HCT116 (cell line): ENCODE measurements around the gene BEX5.
"Not testable (repeated sequence)": the region's sequence is repeated elsewhere in the genome, so short reads cannot be mapped to it uniquely, and the experiment has no call there.

Source experiments
- CTCF ChIP-seq, 3 experiments: fragments of 200-600 bp in 1 of 3; sonication (generic) in 1 of 3; IDR thresholded peaks in 2 of 3; conservative IDR thresholded peaks in 1 of 3; 2 replicates each; pipeline ENCODE4 v1.5.1; 2012 to 2017; ENCODE audit warnings: low read depth in 2 of 3, low read length in 2 of 3, antibody characterized with exemption in 1 of 3, borderline replicate concordance in 1 of 3, control low read depth in 1 of 3, mild to moderate bottlenecking in 1 of 3, mixed read lengths in 1 of 3, mixed run types in 1 of 3, moderate library complexity in 1 of 3; ENCODE audit not compliant: insufficient read depth in 1 of 3
- ELF1 ChIP-seq: IDR thresholded peaks from 2 replicates; pipeline ENCODE4 v1.6.1; 2012; ENCODE audit warnings: low read depth, borderline replicate concordance
- EZH2 ChIP-seq: fragments of 200-600 bp; sonication (generic); IDR thresholded peaks from 2 replicates; pipeline ENCODE4 v1.6.1; 2017; ENCODE audit warnings: antibody characterized with exemption, mixed run types
- POLR2A ChIP-seq: IDR thresholded peaks from 2 replicates; pipeline ENCODE4 v1.7.0; 2011; ENCODE audit warnings: borderline replicate concordance; ENCODE audit not compliant: insufficient read depth, insufficient read length; ENCODE audit errors: extremely low read depth

GRCh38 chrX:102141631-102142030 lies 14.1 kb downstream of the BEX5 start:
- TF ChIP-seq CTCF (IDR thresholded peaks at IDR 0.05 in 2 of 3, conservative IDR thresholded peaks at IDR 0.05 in 1 of 3; ENCODE audit: borderline replicate concordance in 1 of 3, insufficient read depth in 1 of 3, low read depth in 2 of 3, low read length in 2 of 3); POLR2A; EZH2; ELF1: not testable (repeated sequence)
